GM12801 (cell line): ENCODE measurements around the gene URI1.

ENCODE experiments used
- TF ChIP-seq, protein P1 (sequence below): IDR thresholded peaks from one replicate; pipeline ENCODE4 v1.5.1; 2011; ENCODE audit warnings: control low read depth; ENCODE audit not compliant: insufficient read length; ENCODE audit errors: extremely low read depth

The URI1 gene

DNA sequence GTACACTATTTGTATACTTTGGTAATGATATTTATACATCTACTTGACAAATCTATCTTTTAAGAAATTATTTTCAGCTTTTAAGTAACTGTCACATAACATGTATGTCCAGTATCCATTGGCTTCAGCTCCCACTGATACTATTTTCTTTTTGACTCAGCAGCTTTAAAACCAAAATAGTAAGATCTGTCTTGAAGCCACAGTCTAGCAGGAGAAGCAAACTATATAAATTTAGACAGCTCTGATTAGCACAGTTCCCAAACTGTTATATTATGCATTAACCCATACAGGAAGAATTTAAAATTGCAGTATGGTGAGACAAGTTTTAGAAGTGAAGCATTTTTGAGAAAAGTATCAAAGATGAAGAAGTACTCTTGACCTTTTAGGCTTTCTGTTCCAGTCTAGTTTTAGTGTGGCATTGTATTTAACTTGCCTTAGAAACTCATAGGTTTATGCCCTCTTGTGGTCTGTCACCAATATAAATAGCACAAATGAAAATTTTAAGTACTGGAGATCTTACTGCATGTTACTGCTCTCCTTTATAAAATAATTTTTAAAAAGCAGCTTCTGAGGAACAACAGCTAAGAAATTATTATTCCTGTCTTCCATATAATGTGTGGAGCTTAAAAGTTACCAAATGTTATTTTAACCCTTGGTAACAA is 24.7 kb downstream of the URI1 start:
- TF ChIP-seq, protein P1, sequence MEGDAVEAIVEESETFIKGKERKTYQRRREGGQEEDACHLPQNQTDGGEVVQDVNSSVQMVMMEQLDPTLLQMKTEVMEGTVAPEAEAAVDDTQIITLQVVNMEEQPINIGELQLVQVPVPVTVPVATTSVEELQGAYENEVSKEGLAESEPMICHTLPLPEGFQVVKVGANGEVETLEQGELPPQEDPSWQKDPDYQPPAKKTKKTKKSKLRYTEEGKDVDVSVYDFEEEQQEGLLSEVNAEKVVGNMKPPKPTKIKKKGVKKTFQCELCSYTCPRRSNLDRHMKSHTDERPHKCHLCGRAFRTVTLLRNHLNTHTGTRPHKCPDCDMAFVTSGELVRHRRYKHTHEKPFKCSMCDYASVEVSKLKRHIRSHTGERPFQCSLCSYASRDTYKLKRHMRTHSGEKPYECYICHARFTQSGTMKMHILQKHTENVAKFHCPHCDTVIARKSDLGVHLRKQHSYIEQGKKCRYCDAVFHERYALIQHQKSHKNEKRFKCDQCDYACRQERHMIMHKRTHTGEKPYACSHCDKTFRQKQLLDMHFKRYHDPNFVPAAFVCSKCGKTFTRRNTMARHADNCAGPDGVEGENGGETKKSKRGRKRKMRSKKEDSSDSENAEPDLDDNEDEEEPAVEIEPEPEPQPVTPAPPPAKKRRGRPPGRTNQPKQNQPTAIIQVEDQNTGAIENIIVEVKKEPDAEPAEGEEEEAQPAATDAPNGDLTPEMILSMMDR = no peak

DNA sequence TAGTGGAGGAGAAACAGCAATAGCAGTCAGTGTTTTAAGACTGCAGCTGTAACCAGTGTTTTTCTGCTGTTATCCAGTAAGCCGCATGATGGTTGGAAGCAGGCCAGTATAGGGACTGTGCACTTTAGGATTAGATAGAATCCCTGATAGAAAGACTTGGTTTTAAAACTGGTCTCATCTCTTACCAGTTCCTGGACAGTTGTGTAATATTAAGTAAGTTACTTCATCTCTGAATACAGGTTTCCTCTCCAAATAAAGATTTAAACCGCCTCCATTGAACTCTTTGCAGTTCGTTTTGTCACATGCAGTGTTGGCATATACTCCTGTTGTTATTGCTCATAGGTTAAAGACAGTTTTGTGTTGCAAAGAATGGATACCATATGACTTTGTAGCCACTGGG is 25.6 kb downstream of the URI1 start:
- TF ChIP-seq, protein P1 = no peak

DNA sequence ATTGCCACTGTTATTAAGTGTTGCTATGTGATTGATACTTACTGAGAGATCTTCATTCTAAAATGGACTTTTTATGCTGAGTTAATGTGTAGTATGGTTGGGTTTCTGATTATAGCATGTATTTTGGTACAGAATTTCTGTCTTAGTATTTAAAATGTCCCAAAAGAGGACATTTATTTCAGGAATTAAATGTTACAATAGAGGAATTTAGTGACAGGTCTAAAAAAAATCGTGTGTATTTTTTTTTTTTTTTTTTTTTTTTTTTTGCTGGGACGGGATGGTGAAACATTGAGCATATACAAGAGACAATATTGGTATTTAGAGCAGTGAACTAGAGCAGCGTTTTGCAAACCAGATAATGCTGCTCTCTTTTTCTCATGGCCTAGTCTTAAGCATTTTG is 27.9 kb downstream of the URI1 start:
- TF ChIP-seq, protein P1 = no peak

DNA sequence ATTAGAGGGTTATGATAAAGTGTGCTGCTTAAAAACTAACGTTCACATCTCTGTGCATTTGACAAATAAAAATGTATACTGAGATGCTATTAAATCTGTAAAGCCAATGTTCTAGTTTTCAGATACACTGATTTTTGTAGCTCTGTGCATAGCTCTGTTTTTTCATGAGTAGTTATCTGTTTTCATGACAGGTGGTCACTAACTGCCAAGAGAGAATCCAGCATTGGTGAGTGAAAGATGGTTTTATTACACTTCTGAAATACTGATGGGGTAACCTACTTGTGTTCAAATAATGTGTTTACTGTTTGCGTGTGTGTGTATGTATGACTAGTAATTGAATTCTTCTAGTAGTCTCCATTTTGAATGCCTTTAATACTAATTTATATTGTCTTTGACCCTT is 29.0 kb downstream of the URI1 start:
- TF ChIP-seq, protein P1 = no peak

DNA sequence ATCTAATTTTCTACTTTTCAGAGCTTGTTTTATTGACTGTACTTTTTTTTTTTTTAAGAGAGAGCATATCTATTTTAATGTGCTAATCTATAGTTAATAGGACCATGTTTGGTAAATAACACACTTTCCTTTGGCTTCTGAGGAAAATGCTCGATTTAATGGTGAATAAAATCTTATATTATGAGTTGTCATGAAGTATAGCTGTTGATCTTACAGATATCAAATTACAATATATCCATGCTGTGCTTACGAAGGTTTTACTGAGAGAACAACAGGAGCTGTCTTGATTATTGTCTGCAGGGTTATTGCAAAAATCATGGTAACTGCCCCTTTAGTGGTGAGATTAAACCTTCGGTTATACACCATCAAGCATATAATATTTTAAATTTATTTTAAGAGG is 29.6 kb downstream of the URI1 start:
- TF ChIP-seq, protein P1 = no peak

DNA sequence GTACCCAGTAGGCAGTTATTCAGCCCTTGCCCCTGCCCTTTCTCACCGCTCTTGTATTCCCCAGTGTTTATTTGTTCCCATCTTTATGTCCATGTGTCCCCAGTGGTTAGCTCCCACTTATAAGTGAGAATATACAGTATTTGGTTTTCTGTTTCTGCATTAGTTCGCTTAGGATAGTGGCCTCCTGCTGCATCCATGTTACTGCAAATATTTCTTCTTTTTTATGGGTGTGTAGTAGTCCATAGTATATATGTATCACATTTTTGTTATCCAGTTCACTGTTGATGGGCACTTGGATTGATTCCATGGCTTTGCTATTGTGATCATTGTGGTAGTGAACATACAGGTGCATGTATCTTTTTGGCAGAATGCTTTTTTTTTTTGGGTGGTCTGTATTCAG is 32.7 kb downstream of the URI1 start:
- TF ChIP-seq, protein P1 = no peak

DNA sequence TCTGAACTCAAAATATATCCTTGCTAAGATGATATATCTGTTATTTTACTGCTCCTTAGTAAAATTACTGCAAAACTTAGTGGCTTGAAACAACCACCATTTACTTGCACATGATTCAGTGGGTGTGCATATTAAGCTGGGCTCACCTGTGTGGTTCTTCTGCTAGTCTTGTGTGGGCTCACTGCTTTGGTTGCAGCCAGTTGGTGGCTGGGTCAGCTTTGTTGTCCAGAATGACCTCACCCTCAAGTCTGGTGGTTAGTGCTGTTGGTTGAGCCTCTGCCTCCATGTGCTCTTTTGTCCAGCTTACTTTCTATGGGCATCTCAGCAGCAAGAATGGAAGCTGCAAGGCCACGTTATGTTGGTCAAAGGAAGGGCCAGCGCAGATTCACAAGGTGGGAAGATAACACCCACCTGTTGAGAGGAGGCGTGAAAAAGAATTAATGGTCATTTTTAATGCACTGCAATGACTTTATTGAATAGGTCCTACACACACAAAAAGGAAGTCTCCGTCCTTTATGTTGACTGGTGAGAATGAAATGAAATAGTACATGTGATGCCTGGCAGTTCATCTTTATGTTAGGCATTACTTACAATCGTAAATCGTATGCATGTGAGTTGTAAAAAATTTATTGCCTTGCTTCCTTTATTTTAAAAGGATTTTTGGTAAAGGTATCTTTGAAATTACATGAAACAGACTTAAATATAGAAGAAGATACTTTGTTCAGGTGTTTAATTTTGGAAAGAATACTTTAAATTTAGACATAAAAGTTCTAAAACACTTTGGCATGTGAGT is 34.3 kb downstream of the URI1 start:
- TF ChIP-seq, protein P1 = no peak
